Measurements from ENCODE around the gene ZBTB47.

The ZBTB47 gene

GRCh38 chr3:42703695-42704025, 50.2 kb downstream of the ZBTB47 start:
- Histone ChIP-seq H3K4me3 (ENCODE audit: low read length) (no peak overlapping the region), H3K9me3 (ENCODE audit: control insufficient read depth, low read length) (no peaks in the 10 kb centered on the region), H3K36me3 (ENCODE audit: control insufficient read depth, insufficient read depth, low read length, severe bottlenecking) (no peaks in the 10 kb centered on the region), H3K4me1 (ENCODE audit: control insufficient read depth, insufficient read depth, low read length) (no peaks in the 10 kb centered on the region), H3K9ac (ENCODE audit: low read length) (no peak overlapping the region), H3K27me3 (replicated peaks; ENCODE audit: control insufficient read depth, insufficient read depth, low read length) (peaks cover 40% of the 10 kb centered on the region)
- DNase-seq (ENCODE audit: low read depth), result no peak

GRCh38 chr3:42704136-42704841, 50.8 kb downstream of the ZBTB47 start:
- H3K4me1 ChIP-seq (ENCODE audit: control insufficient read depth, insufficient read depth, low read length), result no peaks in the 10 kb centered on the region
- no peaks in the 10 kb centered on the region for H3K9me3 ChIP-seq (ENCODE audit: control insufficient read depth, low read length)
- H3K4me3 ChIP-seq (ENCODE audit: low read length), result no peak overlapping the region
- DNase-seq (ENCODE audit: low read depth), result no peak
- H3K36me3 ChIP-seq (ENCODE audit: control insufficient read depth, insufficient read depth, low read length, severe bottlenecking), result no peaks in the 10 kb centered on the region
- H3K27me3 ChIP-seq (replicated peaks; ENCODE audit: control insufficient read depth, insufficient read depth, low read length), result peaks cover 40% of the 10 kb centered on the region
- H3K9ac ChIP-seq (ENCODE audit: low read length), result no peak overlapping the region

- Histone ChIP-seq H3K9ac (ENCODE audit: low read length) (no peak overlapping the region), H3K36me3 (ENCODE audit: control insufficient read depth, insufficient read depth, low read length, severe bottlenecking) (no peaks in the 10 kb centered on the region), H3K4me3 (ENCODE audit: low read length) (no peak overlapping the region), H3K4me1 (ENCODE audit: control insufficient read depth, insufficient read depth, low read length) (no peaks in the 10 kb centered on the region), H3K9me3 (ENCODE audit: control insufficient read depth, low read length) (no peaks in the 10 kb centered on the region), H3K27me3 (replicated peaks; ENCODE audit: control insufficient read depth, insufficient read depth, low read length) (peaks cover 37% of the 10 kb centered on the region)
- no peak for DNase-seq (ENCODE audit: low read depth)
These were observed 51.7 kb downstream of the ZBTB47 start for GRCh38 chr3:42705058-42705767.

GRCh38 chr3:42705962-42706585, 52.6 kb downstream of the ZBTB47 start:
- Histone ChIP-seq H3K9ac (ENCODE audit: low read length) (no peak overlapping the region), H3K4me3 (ENCODE audit: low read length) (no peak overlapping the region), H3K9me3 (ENCODE audit: control insufficient read depth, low read length) (no peaks in the 10 kb centered on the region), H3K4me1 (ENCODE audit: control insufficient read depth, insufficient read depth, low read length) (no peaks in the 10 kb centered on the region), H3K36me3 (ENCODE audit: control insufficient read depth, insufficient read depth, low read length, severe bottlenecking) (no peaks in the 10 kb centered on the region), H3K27me3 (replicated peaks; ENCODE audit: control insufficient read depth, insufficient read depth, low read length) (peaks cover 37% of the 10 kb centered on the region)
- no peak for DNase-seq (ENCODE audit: low read depth)

- H3K27me3 ChIP-seq (replicated peaks; ENCODE audit: control insufficient read depth, insufficient read depth, low read length), result peaks cover 44% of the 10 kb centered on the region
- no peaks in the 10 kb centered on the region for H3K36me3 ChIP-seq (ENCODE audit: control insufficient read depth, insufficient read depth, low read length, severe bottlenecking)
- H3K4me3 ChIP-seq (ENCODE audit: low read length), result no peak overlapping the region
- no peaks in the 10 kb centered on the region for H3K4me1 ChIP-seq (ENCODE audit: control insufficient read depth, insufficient read depth, low read length)
- no peak for DNase-seq (ENCODE audit: low read depth)
- H3K9me3 ChIP-seq (ENCODE audit: control insufficient read depth, low read length), result no peaks in the 10 kb centered on the region
- H3K9ac ChIP-seq (ENCODE audit: low read length), result no peak overlapping the region
These were observed 53.5 kb downstream of the ZBTB47 start for GRCh38 chr3:42706721-42707619.

GRCh38 chr3:42707620-42708355, 54.3 kb downstream of the ZBTB47 start:
- peaks cover 46% of the 10 kb centered on the region for H3K27me3 ChIP-seq (replicated peaks; ENCODE audit: control insufficient read depth, insufficient read depth, low read length)

GRCh38 chr3:42708611-42709151, 55.2 kb downstream of the ZBTB47 start:
- Histone ChIP-seq H3K4me1 (ENCODE audit: control insufficient read depth, insufficient read depth, low read length) (no peaks in the 10 kb centered on the region), H3K9ac (ENCODE audit: low read length) (no peak overlapping the region), H3K27me3 (replicated peaks; ENCODE audit: control insufficient read depth, insufficient read depth, low read length) (peaks cover 42% of the 10 kb centered on the region), H3K36me3 (ENCODE audit: control insufficient read depth, insufficient read depth, low read length, severe bottlenecking) (no peaks in the 10 kb centered on the region), H3K4me3 (ENCODE audit: low read length) (no peak overlapping the region), H3K9me3 (ENCODE audit: control insufficient read depth, low read length) (no peaks in the 10 kb centered on the region)
- no peak for DNase-seq (ENCODE audit: low read depth)

More at GRCh38 chr3:42707620-42708355, 54.3 kb downstream of the ZBTB47 start:
- H3K36me3 ChIP-seq (ENCODE audit: control insufficient read depth, insufficient read depth, low read length, severe bottlenecking), result no peaks in the 10 kb centered on the region
- H3K9ac ChIP-seq (ENCODE audit: low read length), result no peak overlapping the region
- DNase-seq (ENCODE audit: low read depth), result no peak
- H3K4me3 ChIP-seq (ENCODE audit: low read length), result no peak overlapping the region
- no peaks in the 10 kb centered on the region for H3K4me1 ChIP-seq (ENCODE audit: control insufficient read depth, insufficient read depth, low read length)
- H3K9me3 ChIP-seq (ENCODE audit: control insufficient read depth, low read length), result no peaks in the 10 kb centered on the region

GRCh38 chr3:42709621-42710020, 56.1 kb downstream of the ZBTB47 start:
- Histone ChIP-seq H3K4me3 (ENCODE audit: low read length) (no peak overlapping the region), H3K9me3 (ENCODE audit: control insufficient read depth, low read length) (no peaks in the 10 kb centered on the region), H3K4me1 (ENCODE audit: control insufficient read depth, insufficient read depth, low read length) (no peaks in the 10 kb centered on the region), H3K9ac (ENCODE audit: low read length) (no peak overlapping the region), H3K27me3 (replicated peaks; ENCODE audit: control insufficient read depth, insufficient read depth, low read length) (peaks cover 46% of the 10 kb centered on the region), H3K36me3 (ENCODE audit: control insufficient read depth, insufficient read depth, low read length, severe bottlenecking) (no peaks in the 10 kb centered on the region)
- DNase-seq (ENCODE audit: low read depth), result no peak

GRCh38 chr3:42710323-42711021, 57.0 kb downstream of the ZBTB47 start:
- no peaks in the 10 kb centered on the region for H3K36me3 ChIP-seq (ENCODE audit: control insufficient read depth, insufficient read depth, low read length, severe bottlenecking)
- H3K9me3 ChIP-seq (ENCODE audit: control insufficient read depth, low read length), result no peaks in the 10 kb centered on the region
- no peaks in the 10 kb centered on the region for H3K4me1 ChIP-seq (ENCODE audit: control insufficient read depth, insufficient read depth, low read length)
- no peak overlapping the region for H3K4me3 ChIP-seq (ENCODE audit: low read length)
- peaks cover 46% of the 10 kb centered on the region for H3K27me3 ChIP-seq (replicated peaks; ENCODE audit: control insufficient read depth, insufficient read depth, low read length)
- DNase-seq (ENCODE audit: low read depth), result no peak
- no peak overlapping the region for H3K9ac ChIP-seq (ENCODE audit: low read length)
